Measurements from ENCODE around the gene FCER2. TPM values are rescaled to one million over a fixed set of nuclear protein-coding genes. Genes with fewer than 3 reads are reported as not detected.
A peak's percentile ranks its signal among the peaks of the same experiment; 100 is the strongest.

FCER2 gene
- total and polyA plus RNA-seq, 11 donors = 0.06 to 1.5 (median 0.23) TPM; not detected in 6

- Histone ChIP-seq H3K4me1 (peaks cover 0 to 35% (median 8%) of the 10 kb centered on the region in 12 donors), H3K27ac (peak within 1 kb of the TSS; percentile 51 to 95 (median 86)), H3K27me3 (peaks cover 0 to 30% (median 6%) of the 10 kb centered on the region in 9 donors), H3K36me3 (peaks cover 0 to 35% (median 26%) of the 10 kb centered on the region in 9 donors), H3K4me3 (peak within 1 kb of the TSS; percentile 71 to 100 (median 96)), H3K9me3 (no peaks in the 10 kb centered on the region)
- 0 to 1% (median 1%) methylated on average over 30 to 79 of the region's 79 CpGs for WGBS, 4 donors
- ATAC-seq (peak; percentile 52 to 88 (median 85)), DNase-seq (peak; percentile 84 to 94 (median 89))
- TF ChIP-seq POLR2A (IDR thresholded peaks at IDR 0.05) = peak in 1 of 2 donors; percentile 86
- peak; percentile 84 to 99 (median 98) for TF ChIP-seq CTCF (IDR thresholded peaks at IDR 0.05)
- intact Hi-C loops (cut with DNase I) = loop anchor here in 8 of 10 donors (1.0 to 10.0 kb wide), 11 partner anchors 28 to 576 kb away; partner anchors contain the start of gene MAP2K7 (in 1 of the 8)
Observed at GRCh38 chr19:7680606-7681339, 21.2 kb downstream of the FCER2 start, which contains the start of gene TRAPPC5. Gene TRAPPC5 (plus strand): TSS chr19:7680833. CDS start chr19:7682254, 1,421 bp downstream.

GRCh38 chr19:7679771-7680605 lies 21.9 kb downstream of the FCER2 start:
- intact Hi-C loops (cut with DNase I) = loop anchor here (1.0 to 10.0 kb wide), 15 partner anchors 27 to 575 kb away; partner anchors contain the start of gene MAP2K7 (in 1 of the 10)
- WGBS, 4 donors = 49 to 57% (median 53%) methylated on average over 22 of the region's 22 CpGs
- TF ChIP-seq CTCF (IDR thresholded peaks at IDR 0.05) = no peak
- no peak for TF ChIP-seq POLR2A (IDR thresholded peaks at IDR 0.05)

GRCh38 chr19:7678971-7679751 lies 22.8 kb downstream of the FCER2 start:
- intact Hi-C loops (cut with DNase I) = loop anchor here in 6 of 10 donors (2.0 to 10.0 kb wide), 6 partner anchors 26 to 327 kb away; no protein-coding TSS in a partner anchor
- TF ChIP-seq POLR2A (IDR thresholded peaks at IDR 0.05) (no peak), CTCF (IDR thresholded peaks at IDR 0.05) (peak in 3 of 12 donors; percentile 5 to 14 (median 6))
- Histone ChIP-seq H3K4me3 (no peak overlapping the region), H3K4me1 (peaks cover 0 to 38% (median 8%) of the 10 kb centered on the region in 12 donors), H3K27ac (no peak overlapping the region), H3K36me3 (peaks cover 0 to 22% (median 18%) of the 10 kb centered on the region in 9 donors), H3K27me3 (peaks cover 0 to 30% (median 6%) of the 10 kb centered on the region in 9 donors), H3K9me3 (peaks cover 0 to under 1% (median 0%) of the 10 kb centered on the region in 12 donors)
- DNase-seq = peak in 1 of 5 donors; percentile 36
- ATAC-seq = no peak
- WGBS, 4 donors = 52 to 61% (median 57%) methylated on average over 28 to 30 of the region's 30 CpGs

More at GRCh38 chr19:7679771-7680605, 21.9 kb downstream of the FCER2 start:
- Histone ChIP-seq H3K4me3 (peak overlapping the region in 11 of 12 donors; percentile 71 to 100 (median 96)), H3K9me3 (no peaks in the 10 kb centered on the region), H3K27me3 (peaks cover 0 to 30% (median 6%) of the 10 kb centered on the region in 9 donors), H3K36me3 (peaks cover 0 to 30% (median 25%) of the 10 kb centered on the region in 9 donors), H3K27ac (peak overlapping the region in 2 of 12 donors; percentile 86 to 93), H3K4me1 (peaks cover 0 to 36% (median 8%) of the 10 kb centered on the region in 12 donors)
- ATAC-seq (no peak), DNase-seq (no peak)

Measured in heart left ventricle (tissue), 16 donors.